SU-DHL-6 (cell line): ENCODE results near the gene MDM2.
A peak's percentile ranks its signal among the peaks of the same experiment; 100 is the strongest.

Source experiments
- H2AFZ ChIP-seq: fragments of 200-600 bp; sonication (generic); 2 replicates; pipeline ENCODE4 v1.6.1; 2014; ENCODE audit warnings: low read depth, mild to moderate bottlenecking, moderate library complexity, mixed read lengths, antibody characterized with exemption, low read length; ENCODE audit not compliant: severe bottlenecking
- H3F3A ChIP-seq: fragments of 200-600 bp; shearing (Covaris generic); 2 replicates; pipeline ENCODE4 v1.6.0; 2016; ENCODE audit warnings: antibody characterized with exemption, mild to moderate bottlenecking; ENCODE audit not compliant: insufficient read depth
- H3K27ac ChIP-seq: fragments of 200-600 bp; sonication (generic); 2 replicates; pipeline ENCODE4 v1.5.1; 2016; ENCODE audit warnings: low read depth, mild to moderate bottlenecking, low read length, moderate library complexity, mixed read lengths
- H3K27me3 ChIP-seq: fragments of 200-600 bp; sonication (generic), shearing (Covaris generic); 2 replicates; pipeline ENCODE4 v1.6.0; 2014; ENCODE audit warnings: mild to moderate bottlenecking, low read length
- H3K36me3 ChIP-seq: fragments of 200-600 bp; sonication (generic); 2 replicates; pipeline ENCODE4 v1.6.1; 2014; ENCODE audit warnings: mild to moderate bottlenecking, low read length, mixed read lengths
- H3K4me2 ChIP-seq: fragments of 300-600, 200-600 bp; shearing (Covaris generic), sonication (generic); 2 replicates; pipeline ENCODE4 v1.6.0; 2014; ENCODE audit warnings: low read length, low read depth, mild to moderate bottlenecking; ENCODE audit not compliant: poor library complexity, severe bottlenecking
- H3K4me3 ChIP-seq: fragments of 200-600 bp; sonication (generic); 2 replicates; pipeline ENCODE4 v1.5.1; 2014; ENCODE audit warnings: antibody characterized with exemption, low read length, mild to moderate bottlenecking, mixed read lengths; ENCODE audit not compliant: insufficient read depth, poor library complexity, severe bottlenecking
- H3K79me2 ChIP-seq: fragments of 200-600 bp; sonication (generic); 2 replicates; pipeline ENCODE4 v1.6.1; 2014; ENCODE audit warnings: mild to moderate bottlenecking, low read length, moderate library complexity; ENCODE audit not compliant: insufficient read depth
- H3K9ac ChIP-seq: fragments of 200-600 bp; sonication (generic); 2 replicates; pipeline ENCODE4 v1.7.0; 2014; ENCODE audit warnings: mild to moderate bottlenecking, low read length
- H3K9me2 ChIP-seq: fragments of 200-600 bp; sonication (generic); replicated peaks from 2 replicates; pipeline ENCODE4 v1.6.1; 2014; ENCODE audit warnings: low read length; ENCODE audit not compliant: insufficient read depth
- H3K9me3 ChIP-seq: fragments of 200-600 bp; sonication (generic); 2 replicates; pipeline ENCODE4 v1.6.1; 2014; ENCODE audit warnings: low read length, mixed read lengths; ENCODE audit not compliant: insufficient read depth
- H4K20me1 ChIP-seq: fragments of 200-600 bp; sonication (generic); 2 replicates; pipeline ENCODE4 v1.6.1; 2014; ENCODE audit warnings: low read depth, mild to moderate bottlenecking, antibody characterized with exemption, low read length, moderate library complexity, mixed read lengths
- EZH2phosphoT487 ChIP-seq: fragments of 200-600 bp; sonication (generic), shearing (Covaris generic); conservative IDR thresholded peaks from 2 replicates; pipeline ENCODE4 v1.6.1; 2018; ENCODE audit warnings: mild to moderate bottlenecking, antibody characterized with exemption, low read length, moderate library complexity, mixed read lengths
- TF ChIP-seq, protein P1 (sequence below): fragments of 200-600 bp; sonication (generic); IDR thresholded peaks from one replicate; pipeline ENCODE4 v1.5.1; 2017; ENCODE audit warnings: antibody characterized with exemption, mild to moderate bottlenecking, low read length, moderate library complexity; ENCODE audit not compliant: insufficient read depth, poor library complexity, severe bottlenecking

MDM2 gene

DNA sequence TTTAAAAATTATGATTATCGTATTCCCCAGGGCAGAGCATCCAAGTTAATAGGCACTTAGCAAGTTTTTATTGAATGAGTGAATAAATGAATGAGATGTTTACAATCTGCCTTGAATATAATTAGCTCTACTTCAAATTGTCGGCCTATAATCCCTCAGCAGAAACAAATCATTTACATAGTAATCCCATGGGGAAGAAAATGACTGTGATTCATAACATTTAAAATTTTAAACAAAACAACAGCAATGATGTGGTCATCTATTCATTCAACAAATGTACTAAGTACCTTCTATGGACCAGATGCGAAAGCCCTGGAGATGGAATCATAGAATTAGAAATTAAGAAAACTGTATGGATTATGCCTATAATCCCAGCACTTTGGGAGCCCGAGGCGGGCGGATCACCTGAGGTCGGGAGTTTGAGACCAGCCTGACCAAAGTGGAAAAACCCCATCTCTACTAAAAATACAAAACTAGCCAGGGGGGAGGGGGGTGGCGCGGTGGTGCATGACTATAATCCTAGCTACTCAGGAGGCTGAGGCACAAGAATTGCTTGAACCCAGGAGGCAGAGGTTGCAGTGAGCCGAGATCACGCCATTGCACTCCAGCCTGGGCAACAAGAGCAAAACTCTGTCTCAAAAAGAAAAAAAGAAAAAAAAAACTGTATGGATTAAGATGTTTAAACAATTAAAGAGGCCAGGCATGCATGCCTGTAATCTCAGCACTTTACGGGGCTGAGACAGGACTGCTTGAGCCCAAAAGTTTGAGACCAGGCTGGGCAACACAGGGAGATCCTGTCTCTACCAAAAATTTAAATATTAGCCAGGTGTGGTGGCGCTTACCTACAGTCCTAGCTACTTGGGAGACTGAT lies 17.7 kb upstream of the MDM2 start:
- Histone ChIP-seq H3K4me2 (no peak overlapping the region), H3K27ac (no peak overlapping the region), H3K4me3 (no peak overlapping the region)

DNA sequence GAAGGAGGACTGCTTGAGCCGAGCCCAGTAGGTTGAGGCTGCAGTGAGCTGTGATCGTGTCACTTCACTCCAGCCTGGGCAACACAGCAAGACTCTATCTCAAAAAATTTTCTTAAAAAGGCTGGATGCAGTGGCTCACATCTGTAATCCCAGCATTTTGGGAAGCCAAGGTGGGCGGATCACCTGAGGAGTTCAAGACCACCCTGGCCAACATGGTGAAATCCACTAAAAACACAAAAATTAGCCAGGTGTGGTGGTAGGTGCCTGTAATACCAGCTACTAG lies 17.1 kb upstream of the MDM2 start:
- Histone ChIP-seq H3K79me2 (no peaks in the 10 kb centered on the region), H2AFZ (no peak overlapping the region), H3K36me3 (no peaks in the 10 kb centered on the region), H3K4me2 (no peak overlapping the region), H3K27me3 (no peaks in the 10 kb centered on the region), H3K9ac (no peak overlapping the region), H3K9me2 (no peaks in the 10 kb centered on the region), H4K20me1 (no peaks in the 10 kb centered on the region), H3F3A (peaks cover 8% of the 10 kb centered on the region; the same call in 1 of the 2 replicates), H3K27ac (no peak overlapping the region), H3K4me3 (no peak overlapping the region), H3K9me3 (no peaks in the 10 kb centered on the region)
- no peak for TF ChIP-seq EZH2phosphoT487
- TF ChIP-seq, protein P1, sequence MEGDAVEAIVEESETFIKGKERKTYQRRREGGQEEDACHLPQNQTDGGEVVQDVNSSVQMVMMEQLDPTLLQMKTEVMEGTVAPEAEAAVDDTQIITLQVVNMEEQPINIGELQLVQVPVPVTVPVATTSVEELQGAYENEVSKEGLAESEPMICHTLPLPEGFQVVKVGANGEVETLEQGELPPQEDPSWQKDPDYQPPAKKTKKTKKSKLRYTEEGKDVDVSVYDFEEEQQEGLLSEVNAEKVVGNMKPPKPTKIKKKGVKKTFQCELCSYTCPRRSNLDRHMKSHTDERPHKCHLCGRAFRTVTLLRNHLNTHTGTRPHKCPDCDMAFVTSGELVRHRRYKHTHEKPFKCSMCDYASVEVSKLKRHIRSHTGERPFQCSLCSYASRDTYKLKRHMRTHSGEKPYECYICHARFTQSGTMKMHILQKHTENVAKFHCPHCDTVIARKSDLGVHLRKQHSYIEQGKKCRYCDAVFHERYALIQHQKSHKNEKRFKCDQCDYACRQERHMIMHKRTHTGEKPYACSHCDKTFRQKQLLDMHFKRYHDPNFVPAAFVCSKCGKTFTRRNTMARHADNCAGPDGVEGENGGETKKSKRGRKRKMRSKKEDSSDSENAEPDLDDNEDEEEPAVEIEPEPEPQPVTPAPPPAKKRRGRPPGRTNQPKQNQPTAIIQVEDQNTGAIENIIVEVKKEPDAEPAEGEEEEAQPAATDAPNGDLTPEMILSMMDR, result no peak

More for the DNA sequence above, 17.7 kb upstream of the MDM2 start:
- peaks cover 8% of the 10 kb centered on the region; the same call in 1 of the 2 replicates for H3F3A ChIP-seq
- H3K36me3 ChIP-seq, result no peaks in the 10 kb centered on the region
- H4K20me1 ChIP-seq, result no peaks in the 10 kb centered on the region
- H2AFZ ChIP-seq, result no peak overlapping the region
- TF ChIP-seq, protein P1, result no peak
- TF ChIP-seq EZH2phosphoT487, result no peak
- H3K9me3 ChIP-seq, result no peaks in the 10 kb centered on the region
- H3K79me2 ChIP-seq, result no peaks in the 10 kb centered on the region
- no peaks in the 10 kb centered on the region for H3K27me3 ChIP-seq
- no peak overlapping the region for H3K9ac ChIP-seq
- H3K9me2 ChIP-seq, result no peaks in the 10 kb centered on the region

DNA sequence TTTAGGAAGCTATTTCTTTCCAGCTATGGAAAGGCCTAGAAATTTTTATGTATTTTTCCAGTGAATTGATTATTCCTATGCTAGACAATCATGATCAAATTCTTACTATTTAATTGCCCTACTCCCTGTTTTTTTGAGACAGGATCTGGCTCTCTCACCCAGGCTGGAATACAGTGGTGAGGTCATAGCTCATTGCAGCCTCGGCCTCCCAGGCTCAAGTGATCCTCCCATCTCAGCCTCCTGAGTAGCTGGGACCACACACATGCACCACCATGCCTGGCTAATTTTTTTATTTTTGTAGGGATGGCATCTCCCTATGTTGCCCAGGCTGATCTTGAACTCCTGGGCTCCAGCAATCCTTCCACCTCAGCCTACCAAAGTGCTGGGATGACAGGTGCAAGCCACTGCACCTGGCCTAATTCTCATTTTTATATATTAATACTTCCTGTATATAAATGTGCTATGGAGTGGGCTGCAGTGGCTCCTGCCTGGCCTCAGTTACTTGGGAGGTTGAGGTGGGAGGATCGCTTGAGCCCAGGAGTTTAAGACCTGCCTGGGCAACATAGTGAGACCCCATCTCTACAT lies 16.0 kb upstream of the MDM2 start:
- no peaks in the 10 kb centered on the region for H3K27me3 ChIP-seq
- no peaks in the 10 kb centered on the region for H3K9me3 ChIP-seq
- no peaks in the 10 kb centered on the region for H3K79me2 ChIP-seq
- no peaks in the 10 kb centered on the region for H3K36me3 ChIP-seq
- H3K27ac ChIP-seq, result 0 out of 2 replicates have a peak overlapping the region, but pooled peaks have one; percentile 28
- H3F3A ChIP-seq, result peaks cover 6% of the 10 kb centered on the region; the same call in 1 of the 2 replicates
- H3K4me2 ChIP-seq, result no peak overlapping the region
- no peaks in the 10 kb centered on the region for H3K9me2 ChIP-seq
- H2AFZ ChIP-seq, result peak overlapping the region; percentile 71
- no peak for TF ChIP-seq EZH2phosphoT487
- TF ChIP-seq, protein P1, result no peak
- H3K9ac ChIP-seq, result no peak overlapping the region
- no peaks in the 10 kb centered on the region for H4K20me1 ChIP-seq
- H3K4me3 ChIP-seq, result no peak overlapping the region
